T-helper 22 cell (primary cell): ENCODE measurements around the gene SLC22A23.

Experiments used
- DNase-seq: peaks from one replicate; pipeline ENCODE4 v3.0.0-alpha.2; 2020; ENCODE audit warnings: low read depth

SLC22A23 gene

GRCh38 chr6:3222506-3223038, 234.3 kb downstream of the SLC22A23 start:
- DNase-seq, result no peak

- DNase-seq, result no peak
Observed at GRCh38 chr6:3221578-3221977, 235.3 kb downstream of the SLC22A23 start.

- DNase-seq, result no peak
Observed at GRCh38 chr6:3220366-3220765, 236.5 kb downstream of the SLC22A23 start.
